HCT116 (cell line): Measurements from ENCODE around the gene SYT9. TPM values are rescaled to one million over a fixed set of nuclear protein-coding genes. Genes with fewer than 3 reads are reported as not detected.

ENCODE experiments used
- ATAC-seq: fragments of 200-7000 bp; cut with Tn5 transposase; 2 replicates; pipeline ENCODE4 v1.9.1; 2020; ENCODE audit warnings: mild to moderate bottlenecking, moderate library complexity
- BruUV-seq: library from RNA; stranded (reverse); fragments of 400-500 nt; replicated peaks from 2 replicates; lab custom pipeline; 2021; lab: Mats Ljungman, UMichigan
- CTCF ChIA-PET: fragments of 300-600 bp; sonication (Branson Sonifier 250); formaldehyde crosslinking; loops from one replicate; lab custom pipeline; 2021; ENCODE audit warnings: antibody characterized with exemption; lab: Charles Lee
- POLR2A ChIA-PET: fragments of 300-600, 350-600 bp; sonication (Branson Sonifier 250); formaldehyde crosslinking; loops from one replicate; lab custom pipeline; 2021; ENCODE audit warnings: antibody characterized with exemption; lab: Charles Lee
- RAD21 ChIA-PET, 2 experiments: fragments of 300-600 bp; sonication (Branson Sonifier 250); formaldehyde crosslinking; loops; one replicate each; lab custom pipeline; 2023; ENCODE audit warnings: low total read pairs in 2 of 2; ENCODE audit not compliant: uncharacterized antibody in 2 of 2, unreplicated experiment in 2 of 2, low non-redundant PET in 1 of 2; lab: Charles Lee
- DNase-seq: peaks from one replicate; pipeline ENCODE4 v3.0.0-alpha.2; 2010; ENCODE audit warnings: low read depth, low spot score
- H2AFZ ChIP-seq: fragments of 200-600 bp; shearing (Covaris generic), sonication (generic); 2 replicates; pipeline ENCODE4 v1.6.1; 2017; ENCODE audit warnings: low read depth, mixed run types, mixed read lengths, antibody characterized with exemption, low read length; ENCODE audit not compliant: poor library complexity, severe bottlenecking
- H3K27ac ChIP-seq: 2 replicates; pipeline ENCODE4 v1.5.1; 2012; ENCODE audit warnings: low read depth, low read length
- H3K27me3 ChIP-seq: fragments of 200-600 bp; sonication (generic); 2 replicates; pipeline ENCODE4 v1.6.1; 2016; ENCODE audit warnings: mixed run types, low read length, mixed read lengths; ENCODE audit not compliant: insufficient read depth
- H3K36me3 ChIP-seq, 2 experiments: fragments of 200-500 bp in 1 of 2; fragments of 200-600 bp in 1 of 2; sonication (Bioruptor generic) in 1 of 2; sonication (generic) in 1 of 2; 2 replicates each; pipeline versions ENCODE4 v1.5.1 to v1.6.1; 2014 to 2016; ENCODE audit warnings: low read length in 2 of 2, inconsistent platforms in 1 of 2, mixed read lengths in 1 of 2, mixed run types in 1 of 2; ENCODE audit not compliant: insufficient read depth in 2 of 2, control insufficient read depth in 1 of 2
- H3K4me1 ChIP-seq, 2 experiments: fragments of 200-600 bp in 1 of 2; sonication (generic) in 1 of 2; 2 replicates each; pipeline versions ENCODE4 v1.5.1 to v1.6.1; 2012 to 2017; ENCODE audit warnings: low read length in 2 of 2, inconsistent platforms in 1 of 2, mild to moderate bottlenecking in 1 of 2, mixed read lengths in 1 of 2, mixed run types in 1 of 2, moderate library complexity in 1 of 2; ENCODE audit not compliant: insufficient read depth in 2 of 2, control insufficient read depth in 1 of 2
- H3K4me2 ChIP-seq: fragments of 200-600 bp; sonication (generic); 2 replicates; pipeline ENCODE4 v1.6.1; 2017; ENCODE audit warnings: mixed run types, low read length, mixed read lengths
- H3K4me3 ChIP-seq, 2 experiments: fragments of 200-600 bp in 1 of 2; sonication (generic) in 1 of 2; replicated peaks in 1 of 2; 2 replicates each; pipeline ENCODE4 v1.5.1; 2011 to 2016; ENCODE audit warnings: low read length in 2 of 2, control low read depth in 1 of 2, low read depth in 1 of 2, mild to moderate bottlenecking in 1 of 2, mixed read lengths in 1 of 2, mixed run types in 1 of 2
- H3K79me2 ChIP-seq: fragments of 200-600 bp; sonication (generic); 2 replicates; pipeline ENCODE4 v1.6.1; 2017; ENCODE audit warnings: mild to moderate bottlenecking, mixed run types, low read length, moderate library complexity, mixed read lengths; ENCODE audit not compliant: insufficient read depth
- H3K9ac ChIP-seq: fragments of 200-600 bp; sonication (generic); 2 replicates; pipeline ENCODE4 v1.6.1; 2016; ENCODE audit warnings: low read length, mixed read lengths
- H3K9me2 ChIP-seq: fragments of 200-600 bp; sonication (generic), shearing (Covaris generic); 2 replicates; pipeline ENCODE4 v1.6.1; 2017; ENCODE audit warnings: mixed run types, mild to moderate bottlenecking, moderate library complexity; ENCODE audit not compliant: insufficient read depth
- H3K9me3 ChIP-seq, 2 experiments: fragments of 200-500 bp in 1 of 2; fragments of 200-600 bp in 1 of 2; sonication (Bioruptor generic) in 1 of 2; sonication (generic) in 1 of 2; 2 replicates each; pipeline ENCODE4 v1.6.1; 2014 to 2017; ENCODE audit warnings: low read length in 2 of 2, mixed read lengths in 2 of 2, inconsistent platforms in 1 of 2, low read depth in 1 of 2, mild to moderate bottlenecking in 1 of 2, mixed run types in 1 of 2, moderate library complexity in 1 of 2; ENCODE audit not compliant: control insufficient read depth in 1 of 2, insufficient read depth in 1 of 2
- H4K20me1 ChIP-seq: fragments of 200-600 bp; sonication (generic), shearing (Covaris generic); 2 replicates; pipeline ENCODE4 v1.6.1; 2017; ENCODE audit warnings: mixed run types, mild to moderate bottlenecking, moderate library complexity; ENCODE audit not compliant: insufficient read depth
- EZH2phosphoT487 ChIP-seq: fragments of 200-600 bp; IDR thresholded peaks from 2 replicates; pipeline ENCODE4 v1.6.1; 2018; ENCODE audit warnings: antibody characterized with exemption, borderline replicate concordance
- SRF ChIP-seq: IDR thresholded peaks from 2 replicates; pipeline ENCODE4 v1.6.1; 2012; ENCODE audit warnings: low read depth
- intact Hi-C: fragments of 100-400 bp; cut with micrococcal nuclease; formaldehyde crosslinking; loops from 2 replicates; pipeline ENCODE4 v1.10.0; 2022
- total RNA-seq: library from RNA; stranded (reverse); gene quantifications from one replicate; pipeline ENCODE4 v1.2.1, GENCODE V29; 2021; ENCODE audit not compliant: unreplicated experiment

Gene SYT9
- total RNA-seq, 1 experiment from 2014 or later: not detected

GRCh38 chr11:7348432-7349304 is 97.0 kb downstream of the SYT9 start:
- H3K79me2 ChIP-seq: no peaks in the 10 kb centered on the region
- no peak overlapping the region for H2AFZ ChIP-seq
- intact Hi-C loops: no loop called here
- RAD21 ChIA-PET: no interaction called here
- peaks cover 69% of the 10 kb centered on the region for H3K27me3 ChIP-seq
- POLR2A ChIA-PET: no interaction called here
- TF ChIP-seq EZH2phosphoT487: no peak
- ATAC-seq: no peak
- H3K27ac ChIP-seq: no peak overlapping the region
- no peaks in the 10 kb centered on the region for H3K36me3 ChIP-seq
- H3K4me2 ChIP-seq: no peak overlapping the region
- H3K4me3 ChIP-seq: no peak overlapping the region
- DNase-seq: no peak
- BruUV-seq: no TSS peak
- no peaks in the 10 kb centered on the region for H3K9me2 ChIP-seq
- H3K4me1 ChIP-seq: no peaks in the 10 kb centered on the region
- CTCF ChIA-PET: interaction anchor here (0.7 kb wide), 1 partner anchor 163 kb away, joined by 3 read pairs; no protein-coding TSS in a partner anchor
- no peak overlapping the region for H3K9ac ChIP-seq
- H3K9me3 ChIP-seq: no peaks in the 10 kb centered on the region
- H4K20me1 ChIP-seq: no peaks in the 10 kb centered on the region

- Histone ChIP-seq H3K9ac (no peak overlapping the region), H3K4me2 (no peak overlapping the region), H3K79me2 (no peaks in the 10 kb centered on the region), H3K9me3 (no peaks in the 10 kb centered on the region), H3K4me1 (no peaks in the 10 kb centered on the region), H3K4me3 (no peak overlapping the region), H3K9me2 (no peaks in the 10 kb centered on the region), H3K36me3 (no peaks in the 10 kb centered on the region), H3K27me3 (peaks cover 65% of the 10 kb centered on the region), H4K20me1 (no peaks in the 10 kb centered on the region), H2AFZ (no peak overlapping the region), H3K27ac (no peak overlapping the region)
- TF ChIP-seq SRF: no peak
- intact Hi-C loops: loop anchor here (5.0 kb wide), 1 partner anchor 316 kb away; no protein-coding TSS in a partner anchor
- ChIA-PET RAD21 (no interaction called here), POLR2A (no interaction called here), CTCF (no interaction called here)
- no peak for DNase-seq
- no peak for ATAC-seq
- BruUV-seq: no TSS peak
Observed at GRCh38 chr11:7351228-7351627, 99.5 kb downstream of the SYT9 start.
